LNCAP (cell line): Measurements from ENCODE around the gene COL5A2.

Experiments used
- CTCF ChIP-seq: fragments of 450-650 bp; IDR thresholded peaks from 2 replicates; pipeline ENCODE4 v1.5.1; 2017; ENCODE audit warnings: mild to moderate bottlenecking

The COL5A2 gene

GRCh38 chr2:189179570-189179950 is at the start of gene COL5A2:
Gene COL5A2 (minus strand): TSS chr2:189179761. CDS start chr2:189179604, 157 bp downstream.
- TF ChIP-seq CTCF, result no peak

GRCh38 chr2:189226017-189226416 is 46.5 kb upstream of the COL5A2 start:
- no peak for TF ChIP-seq CTCF

GRCh38 chr2:189225032-189225431 is 45.5 kb upstream of the COL5A2 start:
- no peak for TF ChIP-seq CTCF

GRCh38 chr2:189222468-189223105 is 43.0 kb upstream of the COL5A2 start:
- TF ChIP-seq CTCF, result no peak

- TF ChIP-seq CTCF, result no peak
Measured at GRCh38 chr2:189221811-189222467, 42.4 kb upstream of the COL5A2 start.

- no peak for TF ChIP-seq CTCF
Measured at GRCh38 chr2:189218236-189218635, 38.7 kb upstream of the COL5A2 start.

GRCh38 chr2:189217541-189217940 is 38.0 kb upstream of the COL5A2 start:
- TF ChIP-seq CTCF, result no peak
